Endothelial cell of umbilical vein (primary cell): Measurements from ENCODE around the gene LRRC8C. TPM values are rescaled to one million over a fixed set of nuclear protein-coding genes. Genes with fewer than 3 reads are reported as not detected.

Source experiments
- BruUV-seq: library from RNA; stranded (reverse); fragments of 400-500 nt; replicated peaks from 2 replicates; lab custom pipeline; 2021; lab: Mats Ljungman, UMichigan
- CTCF ChIA-PET: fragments of 300-600, 350-600 bp; sonication (Branson Sonifier 250); formaldehyde crosslinking; loops from one replicate; lab custom pipeline; 2021; ENCODE audit warnings: antibody characterized with exemption, inconsistent platforms; lab: Charles Lee
- POLR2A ChIA-PET: fragments of 300-600, 350-600 bp; sonication (Branson Sonifier 250); formaldehyde crosslinking; loops from one replicate; lab custom pipeline; 2021; ENCODE audit warnings: antibody characterized with exemption, inconsistent platforms; lab: Charles Lee
- DNase-seq: peaks from one replicate; pipeline ENCODE4 v3.0.0-alpha.2; 2011; ENCODE audit warnings: low read depth, low spot score
- FAIRE-seq: peaks from 2 replicates; lab custom pipeline; 2011; peaks lifted over from hg19 to GRCh38; lab: Jason Lieb, UNC
- H2AFZ ChIP-seq: 2 replicates; pipeline ENCODE4 v1.6.0; 2012; ENCODE audit warnings: low read depth, low read length, control low read depth, inconsistent platforms
- H3K27ac ChIP-seq: 2 replicates; pipeline ENCODE4 v1.5.1; 2011; ENCODE audit warnings: low read depth, mild to moderate bottlenecking, control low read depth, low read length, moderate library complexity; ENCODE audit not compliant: insufficient read depth
- H3K27me3 ChIP-seq, 2 experiments: 2 replicates each; pipeline versions ENCODE4 v1.6.0 to v1.6.1; 2011; ENCODE audit warnings: low read length in 2 of 2, mixed read lengths in 1 of 2; ENCODE audit not compliant: control insufficient read depth in 2 of 2, insufficient read depth in 2 of 2
- H3K36me3 ChIP-seq, 2 experiments: 2 replicates in 1 of 2; 3 replicates in 1 of 2; pipeline ENCODE4 v1.5.1; 2011; ENCODE audit warnings: low read length in 2 of 2, mild to moderate bottlenecking in 1 of 2, moderate library complexity in 1 of 2; ENCODE audit not compliant: control insufficient read depth in 2 of 2, insufficient read depth in 2 of 2; ENCODE audit errors: extremely low read depth in 1 of 2
- H3K4me1 ChIP-seq: 3 replicates; pipeline ENCODE4 v1.5.1; 2011; ENCODE audit warnings: mild to moderate bottlenecking, low read length; ENCODE audit not compliant: control insufficient read depth, insufficient read depth; ENCODE audit errors: extremely low read depth
- H3K4me2 ChIP-seq: 2 replicates; pipeline ENCODE4 v1.6.1; 2011; ENCODE audit warnings: low read length, control low read depth, mixed read lengths; ENCODE audit not compliant: insufficient read depth
- H3K4me3 ChIP-seq, 3 experiments: fragments of 200-600 bp in 1 of 3; sonication (generic), shearing (Covaris generic) in 1 of 3; replicated peaks in 1 of 3; 2 replicates each; pipeline ENCODE4 v1.5.1; 2011 to 2016; ENCODE audit warnings: control low read depth in 3 of 3, low read length in 3 of 3, mild to moderate bottlenecking in 2 of 3, inconsistent platforms in 1 of 3, low read depth in 1 of 3, moderate library complexity in 1 of 3; ENCODE audit not compliant: insufficient read depth in 1 of 3
- H3K79me2 ChIP-seq: 2 replicates; pipeline ENCODE4 v1.6.0; 2012; ENCODE audit warnings: low read length, inconsistent platforms; ENCODE audit not compliant: control insufficient read depth, insufficient read depth
- H3K9ac ChIP-seq: replicated peaks from 2 replicates; pipeline ENCODE3; 2011; ENCODE audit warnings: low read length, control low read depth; ENCODE audit not compliant: insufficient read depth; ENCODE audit errors: extremely low read depth
- H3K9me1 ChIP-seq: replicated peaks from 3 replicates; pipeline ENCODE4 v1.6.0; 2011; ENCODE audit warnings: mild to moderate bottlenecking, low read length; ENCODE audit not compliant: control insufficient read depth, insufficient read depth; ENCODE audit errors: extremely low read depth
- H3K9me3 ChIP-seq: replicated peaks from 2 replicates; pipeline ENCODE4 v1.5.1; 2012; ENCODE audit warnings: low read length, inconsistent platforms; ENCODE audit not compliant: control insufficient read depth, insufficient read depth
- H4K20me1 ChIP-seq: replicated peaks from 2 replicates; pipeline ENCODE3; 2011; ENCODE audit warnings: mild to moderate bottlenecking, low read length; ENCODE audit not compliant: control insufficient read depth, insufficient read depth; ENCODE audit errors: extremely low read depth
- CTCF ChIP-seq, 2 donors: IDR thresholded peaks; 1 replicate in 1 of 2; 2 replicates in 1 of 2; pipeline ENCODE4 v1.5.1; 2011; ENCODE audit warnings: low read length in 2 of 2, mild to moderate bottlenecking in 2 of 2, moderate library complexity in 2 of 2, control low read depth in 1 of 2, inconsistent platforms in 1 of 2, low read depth in 1 of 2; ENCODE audit not compliant: insufficient read depth in 1 of 2; ENCODE audit errors: extremely low read depth in 1 of 2
- EZH2 ChIP-seq: IDR thresholded peaks from 2 replicates; pipeline ENCODE4 v1.6.1; 2012; ENCODE audit warnings: borderline replicate concordance, low read depth, mild to moderate bottlenecking, moderate library complexity, low read length, inconsistent platforms; ENCODE audit not compliant: severe bottlenecking
- FOS ChIP-seq: IDR thresholded peaks from 2 replicates; pipeline ENCODE4 v1.6.1; 2011; ENCODE audit warnings: mild to moderate bottlenecking, low read length, moderate library complexity, borderline replicate concordance; ENCODE audit not compliant: insufficient read depth
- GATA2 ChIP-seq: IDR thresholded peaks from 2 replicates; pipeline ENCODE4 v1.7.0; 2011; ENCODE audit warnings: low read depth, mild to moderate bottlenecking, moderate library complexity, mixed read lengths, low read length; ENCODE audit not compliant: insufficient read length, insufficient read depth
- JUN ChIP-seq: IDR thresholded peaks from 2 replicates; pipeline ENCODE4 v1.6.1; 2011; ENCODE audit warnings: borderline replicate concordance, low read depth; ENCODE audit not compliant: insufficient read length, insufficient read depth
- MAX ChIP-seq: IDR thresholded peaks from 2 replicates; pipeline ENCODE4 v1.6.1; 2011; ENCODE audit not compliant: insufficient read depth, insufficient read length
- MYC ChIP-seq: IDR thresholded peaks from one replicate; pipeline ENCODE4 v1.6.1; 2011; ENCODE audit warnings: mild to moderate bottlenecking, low read depth, low read length
- POLR2A ChIP-seq: IDR thresholded peaks from 2 replicates; pipeline ENCODE4 v1.6.1; 2012; ENCODE audit warnings: low read depth, mild to moderate bottlenecking, control low read depth, low read length
- POLR2AphosphoS5 ChIP-seq: IDR thresholded peaks from 2 replicates; pipeline ENCODE4 v1.6.1; 2012; ENCODE audit warnings: low read depth, mild to moderate bottlenecking, control low read depth, low read length, moderate library complexity; ENCODE audit not compliant: insufficient read depth
- dilution Hi-C: fragments of 300-500 bp; cut with MboI; formaldehyde crosslinking; loops from one replicate; pipeline ENCODE4 v1.15.0; 2019; ENCODE audit warnings: low sequenced_read_pairs; ENCODE audit not compliant: extremely low pct_ligation_motif_present
- intact Hi-C: fragments of 100-400 bp; cut with micrococcal nuclease; formaldehyde crosslinking; loops from one replicate; pipeline ENCODE4 v1.10.0; 2022
- polyA plus RNA-seq, 4 experiments: library from polyadenylated mRNA; depleted of rRNA in 3 of 4; stranded (reverse) in 3 of 4; unstranded in 1 of 4; fragments of >200 nt; gene quantifications; 2 replicates each; pipeline versions ENCODE4 v1.2.1 to v1.2.3, GENCODE V29; 2011 to 2012; ENCODE audit warnings: missing spikeins in 1 of 4
- total RNA-seq: library from RNA; stranded (reverse); gene quantifications from 2 replicates; pipeline ENCODE4 v1.2.3, GENCODE V29; 2021

The LRRC8C gene
- total and polyA plus RNA-seq, 2 donors (not counting 3 experiments of a cell fraction or from before 2014, with no cell fraction given): 33.6 to 51.5 TPM

DNA sequence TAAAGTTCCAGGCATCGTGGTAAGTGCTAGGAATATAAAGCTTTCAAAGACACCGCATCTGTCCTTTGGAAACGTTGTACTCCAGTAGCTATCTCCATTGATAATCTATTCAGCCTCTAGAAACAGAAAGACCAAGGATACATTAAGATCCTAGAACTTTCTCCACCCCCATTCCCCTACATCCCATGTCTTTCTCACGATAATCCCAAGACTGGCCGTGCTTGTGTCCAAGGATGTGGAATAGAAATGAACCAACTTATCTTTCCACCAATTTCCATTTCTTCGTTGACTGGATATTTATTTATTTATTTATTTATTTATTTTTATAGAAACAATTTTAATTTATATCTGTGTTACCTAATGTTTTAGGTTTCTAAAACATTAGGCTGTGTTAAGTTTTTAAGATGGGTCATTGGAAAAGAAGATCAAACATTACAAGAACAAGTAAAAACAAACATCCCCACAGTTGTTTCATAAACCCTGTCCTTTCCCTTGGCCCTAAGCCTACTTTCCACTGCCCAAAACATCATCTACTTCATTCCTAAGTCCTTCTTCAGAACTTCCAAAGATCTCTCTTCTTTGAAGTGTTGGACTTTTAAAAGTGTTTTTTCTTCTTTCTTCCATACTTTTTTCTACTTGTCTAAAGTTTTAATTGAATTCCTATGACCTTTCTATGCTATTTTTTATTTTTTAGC lies 39.7 kb downstream of the LRRC8C start:
- TF ChIP-seq CTCF (IDR thresholded peaks at IDR 0.05; ENCODE audit: extremely low read depth in 1 of 2, insufficient read depth in 1 of 2, low read depth in 1 of 2, low read length in 2 of 2) (no peak), JUN (no peak), POLR2A (no peak), MAX (no peak), FOS (no peak), MYC (no peak), GATA2 (no peak), POLR2AphosphoS5 (no peak), EZH2 (no peak)
- H4K20me1 ChIP-seq: peaks cover 35% of the 10 kb centered on the region
- ChIA-PET CTCF (interaction anchor here (0.8 to 2.0 kb wide), 5 partner anchors 15 to 90 kb away, joined by 3 to 8 read pairs (median 3); no protein-coding TSS in a partner anchor), POLR2A (no interaction called here)
- no peaks in the 10 kb centered on the region for H3K36me3 ChIP-seq
- H3K9me3 ChIP-seq: no peaks in the 10 kb centered on the region
- intact Hi-C loops: loop anchor here (1.0 kb wide), 1 partner anchor 20 kb away; no protein-coding TSS in a partner anchor
- no peak for DNase-seq
- H3K9me1 ChIP-seq: no peaks in the 10 kb centered on the region
- H3K27ac ChIP-seq: no peak overlapping the region
- no peak overlapping the region for H2AFZ ChIP-seq
- no TSS peak for BruUV-seq
- H3K4me3 ChIP-seq: no peak overlapping the region
- H3K4me1 ChIP-seq: peaks cover 38% of the 10 kb centered on the region
- dilution Hi-C loops: no loop called here
- no peak for FAIRE-seq
- H3K79me2 ChIP-seq: peaks cover 98% of the 10 kb centered on the region
- H3K4me2 ChIP-seq: peak overlapping the region; percentile 19
- H3K27me3 ChIP-seq: no peaks in the 10 kb centered on the region
- no peak overlapping the region for H3K9ac ChIP-seq
